HepG2 (cell line): ENCODE results near the gene NEK6. TPM values are rescaled to one million over a fixed set of nuclear protein-coding genes. Genes with fewer than 3 reads are reported as not detected.

Experiments
- ATAC-seq: fragments of 200-7000 bp; cut with Tn5 transposase; 3 replicates; pipeline ENCODE4 v1.9.1; 2020; ENCODE audit warnings: mild to moderate bottlenecking, moderate library complexity
- BruUV-seq: library from RNA; stranded (reverse); fragments of 400-500 nt; replicated peaks from 2 replicates; lab custom pipeline; 2021; lab: Mats Ljungman, UMichigan
- CTCF ChIA-PET: fragments of 300-600 bp; formaldehyde crosslinking; extraction: SDS; loops from one replicate; lab custom pipeline; 2021; ENCODE audit warnings: low total read pairs, inconsistent platforms, low intra/inter-chr PET ratio; lab: Yijun Ruan, JAX
- POLR2A ChIA-PET: fragments of 350-600 bp; sonication (Branson Sonifier 250); formaldehyde crosslinking; loops from one replicate; lab custom pipeline; 2020; ENCODE audit warnings: antibody characterized with exemption, inconsistent platforms; lab: Yijun Ruan, JAX
- DNase-seq: peaks from one replicate; pipeline ENCODE4 v3.0.0-alpha.2; 2015; ENCODE audit warnings: low spot score
- FAIRE-seq: peaks from 3 replicates; lab custom pipeline; 2011; peaks lifted over from hg19 to GRCh38; lab: Jason Lieb, UNC
- H2AFZ ChIP-seq: one replicate; pipeline ENCODE4 v1.6.1; 2011; ENCODE audit warnings: low read length, inconsistent platforms
- H3K27ac ChIP-seq: fragments of 300-600 bp; 3 replicates; pipeline ENCODE4 v1.8.0; 2011; ENCODE audit warnings: mixed run types, mild to moderate bottlenecking, mixed read lengths, low read length, inconsistent platforms; ENCODE audit not compliant: insufficient read depth; ENCODE audit errors: extremely low read length
- H3K27me3 ChIP-seq, 2 experiments: fragments of 200-600 bp in 1 of 2; 2 replicates in 1 of 2; 3 replicates in 1 of 2; pipeline versions ENCODE4 v1.6.0 to v1.8.0; 2011; ENCODE audit warnings: low read length in 2 of 2, mild to moderate bottlenecking in 2 of 2, moderate library complexity in 2 of 2, inconsistent platforms in 1 of 2; ENCODE audit not compliant: insufficient read depth in 2 of 2, control insufficient read depth in 1 of 2
- H3K36me3 ChIP-seq, 2 experiments: fragments of 200-600 bp in 1 of 2; replicated peaks in 1 of 2; 2 replicates in 1 of 2; 3 replicates in 1 of 2; pipeline versions ENCODE4 v1.5.1 to v1.8.0; 2011; ENCODE audit warnings: low read length in 2 of 2, inconsistent platforms in 1 of 2; ENCODE audit not compliant: insufficient read depth in 2 of 2, control insufficient read depth in 1 of 2
- H3K4me1 ChIP-seq: 2 replicates; pipeline ENCODE4 v1.5.1; 2012; ENCODE audit warnings: low read length, inconsistent platforms; ENCODE audit not compliant: insufficient read depth
- H3K4me2 ChIP-seq: 2 replicates; pipeline ENCODE4 v1.6.0; 2011; ENCODE audit warnings: low read depth, low read length, inconsistent platforms
- H3K4me3 ChIP-seq, 3 experiments: fragments of 200-600 bp in 1 of 3; sonication (generic), shearing (Covaris generic) in 1 of 3; replicated peaks in 1 of 3; 2 replicates each; pipeline ENCODE4 v1.5.1; 2011 to 2016; ENCODE audit warnings: low read length in 3 of 3, inconsistent platforms in 2 of 3, low read depth in 2 of 3, mild to moderate bottlenecking in 2 of 3, control low read depth in 1 of 3, mixed read lengths in 1 of 3; ENCODE audit not compliant: insufficient read depth in 1 of 3
- H3K79me2 ChIP-seq: one replicate; pipeline ENCODE4 v1.6.1; 2011; ENCODE audit warnings: low read length, inconsistent platforms; ENCODE audit not compliant: insufficient read depth
- H3K9ac ChIP-seq: 2 replicates; pipeline ENCODE4 v1.6.0; 2011; ENCODE audit warnings: mild to moderate bottlenecking, low read depth, low read length, inconsistent platforms; ENCODE audit not compliant: insufficient read depth
- H3K9me3 ChIP-seq: 2 replicates; pipeline ENCODE4 v1.5.1; 2012; ENCODE audit warnings: mild to moderate bottlenecking, low read length
- H4K20me1 ChIP-seq: 2 replicates; pipeline ENCODE4 v1.6.0; 2011; ENCODE audit warnings: inconsistent platforms, mild to moderate bottlenecking, low read length, moderate library complexity; ENCODE audit not compliant: insufficient read depth
- FLYWCH1 ChIP-seq: sonication (generic); formaldehyde crosslinking; IDR thresholded peaks from 2 replicates; pipeline ENCODE4 v1.8.1; 2023; ENCODE audit warnings: mild to moderate bottlenecking, missing genetic modification reagents
- IKZF5 ChIP-seq: IDR thresholded peaks from 2 replicates; pipeline ENCODE4 v1.6.1; 2018; ENCODE audit warnings: missing genetic modification reagents, mild to moderate bottlenecking, missing compliant biosample characterization
- POLR2AphosphoS2 ChIP-seq: IDR thresholded peaks from 2 replicates; pipeline ENCODE4 v1.6.1; 2011; ENCODE audit warnings: low read depth, low read length, improper control_type of control experiment
- ZNF430 ChIP-seq: sonication (generic); formaldehyde crosslinking; IDR thresholded peaks from 2 replicates; pipeline ENCODE4 v1.9.0; 2021; ENCODE audit warnings: mild to moderate bottlenecking, missing genetic modification reagents
- ZNF564 ChIP-seq: sonication (generic); formaldehyde crosslinking; IDR thresholded peaks from 2 replicates; pipeline ENCODE4 v1.8.1; 2023; ENCODE audit warnings: mild to moderate bottlenecking, missing genetic modification reagents
- whole genome bisulfite sequencing: methylation state at CpG from one replicate; pipeline ENCODE4 v1.1.6; 2017; ENCODE audit warnings: low lambda C conversion rate; 5-methylcytosine and 5-hydroxymethylcytosine counted together
- in situ Hi-C: cut with HindIII; loops from 2 replicates; pipeline ENCODE4 v1.10.0; 2017; ENCODE audit warnings: low pct_unique_long_range_greater_than_20kb; ENCODE audit not compliant: extremely low pct_ligation_motif_present
- intact Hi-C: fragments of 100-400 bp; cut with micrococcal nuclease; formaldehyde crosslinking; loops from one replicate; pipeline ENCODE4 v1.10.0; 2022; ENCODE audit not compliant: unreplicated experiment
- polyA plus RNA-seq, 8 experiments: library from polyadenylated mRNA; depleted of rRNA in 3 of 8; stranded (reverse) in 7 of 8; unstranded in 1 of 8; fragments of >200 nt; fragmentation: Illumina TruSeq in 4 of 8; extraction: Trizol in 4 of 8; gene quantifications; 2 replicates each; pipeline versions ENCODE4 v1.2.1 to v1.2.3, GENCODE V29; 2011 to 2016; ENCODE audit warnings: low read depth in 4 of 8, missing spikeins in 1 of 8, mixed read lengths in 1 of 8; ENCODE audit not compliant: insufficient read depth in 1 of 8
- total RNA-seq, 5 experiments: library from RNA; depleted of rRNA; stranded (reverse); fragments of >200 nt; fragmentation: Illumina TruSeq; extraction: Trizol; gene quantifications; 2 replicates each; pipeline ENCODE4 v1.2.3, GENCODE V29; 2016; ENCODE audit warnings: low read depth in 1 of 5
- TF ChIP-seq, protein P1 (sequence below): sonication (generic); formaldehyde crosslinking; IDR thresholded peaks from 2 replicates; pipeline ENCODE4 v1.4.0; 2020; ENCODE audit warnings: missing genetic modification reagents

The NEK6 gene
- total and polyA plus RNA-seq, 2 of the 13 experiments (the other 11 are each of a cell fraction or from before 2014, with no cell fraction given): 30.4 to 119 TPM

GRCh38 chr9:124384210-124384609, 126.5 kb downstream of the NEK6 start (continued):
- no peak for TF ChIP-seq FLYWCH1 (CRISPR knock-in tag)
- TF ChIP-seq POLR2AphosphoS2: no peak
- TF ChIP-seq IKZF5: no peak
- TF ChIP-seq ZNF564 (CRISPR knock-in tag): no peak
- TF ChIP-seq, all 625 proteins: peak for 3

- FAIRE-seq: no peak
- no peak for ATAC-seq
- Histone ChIP-seq H3K36me3 (peaks cover 8 to 28% of the 10 kb centered on the region in 2 experiments), H2AFZ (no peak overlapping the region), H3K4me2 (peak overlapping the region; percentile 91; the same call in 1 of the 2 replicates), H3K9ac (no peak overlapping the region)
- POLR2A ChIA-PET: no interaction called here
- CTCF ChIA-PET: no interaction called here
- in situ Hi-C loops: no loop called here
- TF ChIP-seq ZNF430 (CRISPR knock-in tag): no peak
- TF ChIP-seq, protein P1, sequence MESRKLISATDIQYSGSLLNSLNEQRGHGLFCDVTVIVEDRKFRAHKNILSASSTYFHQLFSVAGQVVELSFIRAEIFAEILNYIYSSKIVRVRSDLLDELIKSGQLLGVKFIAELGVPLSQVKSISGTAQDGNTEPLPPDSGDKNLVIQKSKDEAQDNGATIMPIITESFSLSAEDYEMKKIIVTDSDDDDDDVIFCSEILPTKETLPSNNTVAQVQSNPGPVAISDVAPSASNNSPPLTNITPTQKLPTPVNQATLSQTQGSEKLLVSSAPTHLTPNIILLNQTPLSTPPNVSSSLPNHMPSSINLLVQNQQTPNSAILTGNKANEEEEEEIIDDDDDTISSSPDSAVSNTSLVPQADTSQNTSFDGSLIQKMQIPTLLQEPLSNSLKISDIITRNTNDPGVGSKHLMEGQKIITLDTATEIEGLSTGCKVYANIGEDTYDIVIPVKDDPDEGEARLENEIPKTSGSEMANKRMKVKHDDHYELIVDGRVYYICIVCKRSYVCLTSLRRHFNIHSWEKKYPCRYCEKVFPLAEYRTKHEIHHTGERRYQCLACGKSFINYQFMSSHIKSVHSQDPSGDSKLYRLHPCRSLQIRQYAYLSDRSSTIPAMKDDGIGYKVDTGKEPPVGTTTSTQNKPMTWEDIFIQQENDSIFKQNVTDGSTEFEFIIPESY (CRISPR knock-in tag): peak; percentile 38; the same call in 1 of the 2 replicates
- TF ChIP-seq, all 625 proteins: peak for 1
- no peaks in the 10 kb centered on the region for H4K20me1 ChIP-seq
- intact Hi-C loops: no loop called here
- no peaks in the 10 kb centered on the region for H3K27me3 ChIP-seq
- H3K79me2 ChIP-seq: peaks cover 73% of the 10 kb centered on the region
- 95% methylated on average over 5 of the region's 5 CpGs for WGBS
- no peak overlapping the region for H3K4me3 ChIP-seq
- no peaks in the 10 kb centered on the region for H3K9me3 ChIP-seq
- no peak for DNase-seq
- H3K4me1 ChIP-seq: peaks cover 77% of the 10 kb centered on the region
- peak overlapping the region; percentile 97 for H3K27ac ChIP-seq
- BruUV-seq: no TSS peak
Observed at GRCh38 chr9:124384846-124385245, 127.1 kb downstream of the NEK6 start.
